OCI-LY1 (cell line): Measurements from ENCODE around the gene CD72.

Experiments
- CTCF ChIP-seq: fragments of 200-600 bp; sonication (generic), shearing (Covaris generic); IDR thresholded peaks from 2 replicates; pipeline ENCODE4 v1.5.1; 2017; ENCODE audit warnings: mild to moderate bottlenecking, antibody characterized with exemption, low read length, moderate library complexity, mixed read lengths
- EZH2 ChIP-seq: fragments of 200-600 bp; sonication (generic), shearing (Covaris generic); IDR thresholded peaks from 2 replicates; pipeline ENCODE4 v1.8.0; 2017; ENCODE audit warnings: borderline replicate concordance, mixed run types, mild to moderate bottlenecking, antibody characterized with exemption, low read length, moderate library complexity, mixed read lengths

GRCh38 chr9:35599763-35600604 is 18.2 kb downstream of the CD72 start:
- peak; percentile 22; the same call in 1 of the 2 replicates for TF ChIP-seq CTCF
- no peak for TF ChIP-seq EZH2
